IPS DF 4.7 (cell line): ENCODE results near the gene THADA.
"Not testable (repeated sequence)": the region's sequence is repeated elsewhere in the genome, so short reads cannot be mapped to it uniquely, and the experiment has no call there.

ENCODE experiments used
- DNase-seq: peaks from one replicate; pipeline ENCODE4 v3.0.0-alpha.2; 2013; ENCODE audit warnings: low spot score; ENCODE audit errors: extremely low read depth

Gene THADA

DNA sequence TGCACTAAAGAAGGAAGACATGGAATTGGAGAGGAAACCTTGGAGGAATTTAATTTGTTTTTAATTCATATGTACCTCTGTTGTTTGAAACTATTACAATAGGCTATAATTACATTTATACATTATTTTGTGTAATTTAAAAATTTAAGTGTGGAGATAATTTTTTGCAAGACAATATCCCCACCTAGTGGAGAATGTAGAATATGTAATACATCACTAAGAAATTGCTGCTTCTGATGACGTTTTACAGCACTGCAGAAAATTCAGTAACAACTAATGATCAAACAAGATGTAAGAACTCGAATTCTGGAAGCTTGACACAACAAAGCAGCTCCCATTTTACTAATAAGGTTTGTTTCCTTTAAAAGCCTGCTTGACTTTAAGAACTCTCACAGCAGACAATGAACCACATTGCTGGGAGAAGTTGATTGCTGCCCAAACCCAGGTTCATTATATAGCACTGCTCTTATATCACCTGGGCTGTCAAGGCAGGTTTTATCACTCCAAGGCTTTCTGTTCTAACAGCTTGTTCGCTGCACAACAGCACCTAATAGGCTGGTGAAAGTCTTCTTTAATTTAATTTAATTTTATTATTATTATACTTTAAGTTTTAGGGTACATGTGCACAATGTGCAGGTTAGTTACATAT lies 53.4 kb downstream of the THADA start:
- no peak for DNase-seq

DNA sequence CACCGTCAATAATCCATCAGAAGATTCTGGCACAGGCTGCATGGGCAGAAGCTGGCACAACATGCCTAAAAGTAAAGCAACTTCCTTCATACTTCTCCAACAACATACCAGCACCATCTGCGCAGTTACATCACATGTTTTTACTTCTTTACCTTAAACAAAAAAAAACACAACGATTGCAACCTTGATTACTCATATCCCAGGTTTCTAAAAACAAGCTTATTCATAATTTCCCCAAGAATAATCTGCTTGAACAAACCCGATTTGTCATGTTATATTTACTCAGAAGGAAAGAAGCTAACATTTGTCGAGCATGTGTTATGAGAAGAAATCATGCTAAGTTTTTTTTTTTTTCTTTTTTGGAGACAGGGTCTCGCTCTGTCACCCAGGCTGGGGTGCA lies 54.7 kb downstream of the THADA start:
- no peak for DNase-seq

DNA sequence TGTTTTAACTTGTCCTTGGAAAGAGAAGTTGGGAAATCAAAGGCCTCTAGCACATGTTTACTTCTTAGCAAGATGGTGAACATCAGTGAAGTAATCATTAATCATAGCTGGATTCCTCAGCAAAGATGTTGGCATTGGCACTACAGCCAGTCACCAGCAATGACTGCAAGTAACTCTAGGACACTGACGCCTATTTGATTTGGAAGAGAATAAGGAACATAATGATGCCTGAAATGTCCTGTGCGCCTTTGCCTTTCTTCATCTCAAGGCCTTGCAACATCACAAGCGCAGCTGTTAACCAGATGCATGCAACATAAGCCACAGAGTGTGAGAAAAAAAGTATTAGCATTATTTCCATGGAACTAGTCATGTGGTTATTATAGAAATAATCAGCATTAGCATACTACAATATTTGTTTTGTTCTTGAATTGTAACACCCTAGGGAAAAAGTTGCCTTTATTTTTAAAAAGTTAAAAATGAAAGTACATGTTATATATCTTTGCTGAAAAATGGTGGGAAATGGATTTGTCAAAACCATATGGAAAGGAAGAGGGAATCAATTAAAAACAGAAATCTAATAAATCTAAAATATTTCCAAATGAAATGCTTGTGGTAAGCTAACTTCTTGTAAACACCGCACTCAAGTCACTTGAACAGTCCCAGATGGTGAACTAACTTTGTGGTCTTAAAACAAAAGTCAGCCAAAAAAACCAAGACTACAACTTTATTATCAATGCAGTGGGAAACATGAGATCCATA lies 55.6 kb downstream of the THADA start:
- no peak for DNase-seq

DNA sequence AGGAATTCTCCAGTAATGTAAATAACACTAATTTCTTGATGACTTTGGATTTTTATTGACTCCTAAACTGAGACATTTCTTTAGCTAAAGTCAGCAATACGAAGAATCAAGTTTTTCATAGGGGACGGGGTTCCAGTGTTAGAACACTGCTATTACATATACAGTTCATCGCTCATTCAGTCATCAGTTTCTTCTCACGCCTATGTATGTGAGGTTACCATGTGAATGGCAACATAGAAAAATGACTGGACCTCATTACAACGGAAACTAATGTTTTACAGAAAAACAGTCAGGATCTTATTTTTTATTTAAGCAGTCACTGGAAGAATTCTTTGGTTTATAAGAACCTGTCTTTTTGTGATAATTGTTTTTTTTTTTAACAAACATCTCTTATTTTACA lies 56.4 kb downstream of the THADA start:
- no peak for DNase-seq

DNA sequence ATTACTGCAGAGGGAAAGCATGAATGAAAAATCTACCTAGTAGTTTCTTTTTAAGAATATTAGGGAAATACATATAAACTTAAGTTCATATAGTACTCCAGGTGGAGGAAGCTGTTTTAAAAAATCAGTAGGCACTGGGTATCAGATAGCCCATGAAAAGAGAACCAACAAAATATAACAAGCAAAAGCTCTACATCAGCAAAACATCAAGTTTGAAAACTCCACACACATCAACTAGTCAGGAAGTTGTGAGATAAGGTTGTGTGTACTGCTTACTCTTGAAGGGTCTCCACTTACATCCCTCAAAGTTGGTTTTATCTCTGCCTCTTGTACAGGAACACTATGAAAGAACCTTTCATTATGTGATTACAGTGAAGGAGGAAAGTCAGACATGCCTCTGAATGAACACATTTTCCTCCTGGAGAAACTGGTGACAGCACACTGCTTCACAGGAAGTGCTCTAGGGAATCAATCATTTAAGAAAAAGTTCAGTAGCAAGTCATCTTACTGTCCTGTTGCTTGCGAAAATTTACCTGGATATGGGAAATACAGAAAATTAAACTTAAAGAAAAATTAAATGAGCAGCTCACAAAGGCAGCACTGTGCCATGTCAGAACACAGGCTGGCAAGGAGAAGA lies 57.7 kb downstream of the THADA start:
- DNase-seq: no peak

DNA sequence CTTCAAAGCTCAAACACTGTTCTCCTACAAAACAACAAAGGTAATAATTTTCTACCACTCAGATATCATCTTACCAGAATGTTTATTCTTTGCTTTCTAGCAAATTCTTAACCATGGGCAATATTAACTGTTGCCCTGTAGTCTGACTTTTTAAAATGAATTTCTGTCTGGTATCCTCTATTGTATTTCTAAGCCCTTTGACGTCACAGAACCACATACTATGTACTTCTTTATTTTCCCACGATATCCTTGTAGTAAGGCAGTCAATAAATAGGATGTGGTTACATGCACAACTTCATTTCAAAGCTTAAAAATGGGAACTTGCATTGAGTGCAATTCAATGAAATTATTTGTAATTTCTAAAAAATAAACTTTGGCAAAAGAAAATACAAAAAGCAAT lies 58.7 kb downstream of the THADA start:
- no peak for DNase-seq

DNA sequence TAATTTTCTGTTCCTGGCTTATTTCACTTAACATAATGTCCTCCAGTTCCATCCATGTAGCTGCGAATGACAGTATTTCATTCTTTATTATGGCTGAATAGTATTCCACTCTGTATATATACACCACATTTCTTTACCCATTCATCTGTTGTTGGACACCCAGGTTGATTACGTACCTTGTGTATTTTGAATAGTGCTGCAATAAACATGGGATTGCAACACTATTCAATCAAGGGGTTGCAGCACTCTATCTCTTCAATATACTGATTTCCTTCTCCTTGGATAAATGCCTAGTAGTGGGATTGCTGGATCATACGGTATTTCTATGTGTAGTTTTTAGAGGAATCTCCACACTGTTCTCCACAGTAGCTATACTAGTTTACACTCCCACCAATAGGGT lies 61.3 kb downstream of the THADA start:
- DNase-seq: no peak

DNA sequence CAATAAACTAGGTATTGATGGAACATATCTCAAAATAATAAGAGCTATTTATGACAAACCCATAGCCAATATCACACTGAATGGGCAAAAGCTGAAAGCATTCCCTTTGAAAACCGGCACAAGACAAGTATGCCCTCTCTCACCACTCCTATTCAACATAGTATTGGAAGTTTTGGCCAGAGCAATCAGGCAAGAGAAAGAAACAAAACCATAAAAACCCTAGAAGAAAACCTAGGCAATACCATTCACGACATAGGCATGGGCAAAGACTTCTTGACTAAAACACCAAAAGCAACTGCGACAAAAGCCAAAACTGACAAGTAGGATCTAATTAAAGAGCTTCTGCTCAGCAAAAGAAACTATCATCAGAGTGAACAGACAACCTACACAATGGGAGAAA lies 63.3 kb downstream of the THADA start:
- not testable (repeated sequence) for DNase-seq

DNA sequence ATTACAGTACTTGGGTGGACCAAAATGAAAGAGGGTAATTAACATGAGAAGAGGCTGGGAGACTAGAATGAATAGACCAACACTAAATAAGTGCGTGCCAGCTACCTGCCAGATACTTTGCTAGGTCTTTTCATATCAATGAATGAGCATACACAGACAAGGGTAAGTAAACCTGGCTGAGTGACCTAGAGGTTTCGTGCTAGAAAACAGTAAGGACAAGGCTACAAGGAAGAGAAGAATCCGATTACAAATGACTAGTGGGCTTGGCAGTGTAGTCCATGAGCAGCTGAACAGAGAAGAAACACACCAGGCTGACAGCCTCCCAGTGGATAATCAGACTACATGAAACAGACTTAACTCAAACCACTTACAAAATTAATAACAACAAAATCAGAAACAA lies 64.6 kb downstream of the THADA start:
- no peak for DNase-seq

DNA sequence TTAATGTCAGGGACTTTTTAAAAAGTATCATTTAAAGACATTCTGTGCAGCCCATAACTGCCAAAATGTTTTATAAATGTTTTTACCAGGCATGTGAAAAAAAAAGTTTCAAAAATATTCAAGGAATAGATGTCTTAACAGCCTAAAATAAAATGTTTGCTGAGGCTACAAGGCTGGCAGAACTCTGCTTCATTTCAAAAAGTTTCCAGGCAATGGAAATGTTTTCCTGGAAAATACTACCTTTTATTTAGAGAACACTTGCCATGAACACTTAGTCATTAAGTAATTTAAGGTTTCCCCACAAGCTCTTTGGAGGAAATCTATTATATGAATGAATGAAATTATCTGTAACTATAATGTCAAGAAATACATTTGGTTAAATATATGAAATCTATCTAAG lies 68.8 kb downstream of the THADA start:
- no peak for DNase-seq

DNA sequence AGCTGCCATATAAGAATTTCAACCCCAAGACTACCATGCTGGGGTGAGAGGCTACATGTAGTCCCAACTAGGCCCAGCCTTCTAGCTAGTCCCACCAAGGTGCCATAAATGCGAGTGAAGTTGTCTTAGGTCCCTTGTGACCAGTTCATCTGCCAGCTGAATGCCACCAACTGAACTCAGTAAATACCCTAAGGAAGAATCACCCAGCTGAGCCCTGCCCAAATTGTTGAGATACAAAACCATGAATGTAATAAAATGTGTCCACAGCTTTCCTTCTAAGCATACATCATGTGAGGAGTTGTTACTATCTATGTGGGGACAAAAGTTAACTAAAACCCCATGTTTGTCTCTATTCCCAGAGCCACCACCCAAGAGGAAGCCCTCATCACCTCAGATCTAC lies 70.3 kb downstream of the THADA start:
- DNase-seq: no peak

DNA sequence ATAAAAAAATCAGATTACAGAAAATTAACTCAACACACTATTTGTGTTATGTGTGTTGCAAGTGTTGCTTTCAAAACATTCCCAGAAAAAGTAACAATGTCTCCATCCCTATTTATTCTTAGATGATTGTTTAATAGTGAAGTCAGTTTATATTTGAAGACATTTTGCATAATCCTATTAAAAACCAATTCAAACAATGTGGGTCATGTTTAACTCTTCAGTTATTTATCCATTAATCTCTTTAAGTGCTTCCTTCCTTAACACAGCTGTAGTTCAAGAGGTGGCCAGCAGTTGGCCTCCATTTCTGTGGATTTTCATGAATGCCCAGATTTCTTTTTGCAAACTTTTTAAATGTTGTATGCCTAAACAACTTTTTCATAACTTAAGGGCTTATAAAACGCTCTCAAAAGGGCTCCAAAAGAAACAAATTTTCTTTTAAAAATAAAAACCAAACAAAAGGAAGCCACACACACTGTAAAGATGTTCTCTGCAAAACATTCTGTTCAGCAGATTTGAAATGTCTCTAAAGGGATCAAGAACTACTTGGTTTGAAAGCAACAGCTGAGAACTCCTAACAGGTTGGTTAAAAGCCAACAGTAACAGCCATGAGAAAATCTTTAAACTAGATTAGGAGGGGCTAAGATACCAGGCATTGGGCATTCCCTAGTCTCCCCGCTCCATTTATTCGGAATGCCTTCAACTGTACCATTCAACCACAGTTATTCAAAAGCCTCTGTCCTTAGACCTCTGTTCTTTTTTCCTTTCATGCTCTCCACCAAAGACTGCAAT lies 71.5 kb downstream of the THADA start:
- DNase-seq: no peak

DNA sequence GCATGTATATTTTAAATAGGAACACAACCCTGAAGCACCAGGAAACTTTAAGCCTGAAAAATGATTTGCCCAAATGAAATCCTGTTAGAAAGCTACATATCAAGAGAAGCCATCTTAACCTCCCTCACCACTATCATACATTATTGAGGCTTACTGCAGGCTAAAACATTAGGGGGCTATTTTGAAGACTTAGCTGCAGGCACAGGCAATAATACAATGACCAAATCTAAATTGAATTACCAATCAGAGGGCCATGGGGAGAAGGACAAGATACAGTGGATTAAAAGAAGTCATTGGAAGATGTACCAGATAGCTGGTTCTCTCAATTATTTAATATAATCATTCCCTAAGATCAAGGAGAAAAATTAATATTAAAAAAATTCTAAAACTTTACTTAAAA lies 73.7 kb downstream of the THADA start:
- DNase-seq: no peak

DNA sequence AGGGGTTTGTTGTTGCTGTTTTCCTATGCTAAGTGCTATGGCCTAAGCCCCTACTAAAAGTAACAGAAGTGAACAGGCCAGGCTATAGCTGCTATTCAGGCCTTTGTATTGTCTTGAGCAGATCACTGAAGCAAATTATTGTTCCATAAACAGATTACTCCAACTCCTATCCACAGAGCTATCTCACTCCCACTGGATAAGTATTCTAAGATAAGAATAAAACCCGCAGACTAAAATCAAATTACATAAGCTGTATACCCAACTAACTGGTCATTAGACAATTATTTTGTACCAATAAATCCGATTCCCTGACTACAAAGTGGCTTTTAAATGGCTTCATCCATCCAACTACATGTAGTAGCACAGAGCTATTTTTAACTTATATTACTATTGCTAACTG lies 74.3 kb downstream of the THADA start:
- no peak for DNase-seq

DNA sequence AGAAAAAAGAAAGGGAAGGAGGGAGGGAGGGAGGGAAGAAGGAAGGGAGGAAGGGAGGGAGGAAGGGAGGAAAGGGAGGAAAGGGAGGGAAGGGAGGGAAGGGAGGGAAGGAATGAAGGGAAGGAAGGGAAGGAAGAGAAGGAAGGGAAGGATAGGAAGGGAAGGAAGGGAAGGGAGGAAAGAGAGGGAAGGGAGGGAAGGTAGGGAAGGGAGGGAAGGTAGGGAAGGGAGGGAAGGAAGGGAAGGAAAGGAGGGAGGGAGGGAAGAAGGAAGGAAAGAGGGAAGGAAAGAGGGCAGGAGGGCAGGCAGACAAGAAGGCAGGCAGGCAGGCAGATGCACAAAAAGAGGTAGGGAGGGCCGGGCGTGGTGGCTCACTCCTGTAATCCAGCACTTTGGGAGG lies 74.9 kb downstream of the THADA start:
- no peak for DNase-seq

DNA sequence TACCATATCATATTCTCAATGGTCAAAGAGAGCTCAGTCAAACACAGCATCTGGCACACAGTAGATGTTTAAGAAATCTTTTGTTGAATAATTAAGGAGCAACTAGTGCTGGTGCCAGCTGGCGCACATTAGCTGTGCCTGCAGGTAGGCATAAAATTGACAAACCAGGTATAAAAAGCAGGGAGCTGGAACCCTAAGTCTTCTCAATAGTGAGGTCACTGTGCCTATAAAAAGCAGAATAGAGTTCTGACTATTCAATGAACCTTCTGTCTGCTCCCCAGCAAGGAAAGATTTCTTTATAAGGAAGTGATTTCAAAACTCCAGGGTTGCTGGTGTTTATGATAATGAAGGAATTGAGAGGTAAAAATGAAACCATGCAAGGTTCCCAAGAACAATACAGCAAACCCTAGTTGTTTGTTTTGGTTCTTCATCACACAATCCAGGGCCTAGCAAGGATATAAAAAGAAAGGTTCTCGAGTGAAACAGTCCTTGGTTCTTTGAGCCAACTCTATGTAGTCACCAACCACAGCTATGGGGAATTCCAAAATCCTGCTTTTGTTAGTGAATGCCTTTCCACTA lies 76.1 kb downstream of the THADA start:
- DNase-seq: no peak

DNA sequence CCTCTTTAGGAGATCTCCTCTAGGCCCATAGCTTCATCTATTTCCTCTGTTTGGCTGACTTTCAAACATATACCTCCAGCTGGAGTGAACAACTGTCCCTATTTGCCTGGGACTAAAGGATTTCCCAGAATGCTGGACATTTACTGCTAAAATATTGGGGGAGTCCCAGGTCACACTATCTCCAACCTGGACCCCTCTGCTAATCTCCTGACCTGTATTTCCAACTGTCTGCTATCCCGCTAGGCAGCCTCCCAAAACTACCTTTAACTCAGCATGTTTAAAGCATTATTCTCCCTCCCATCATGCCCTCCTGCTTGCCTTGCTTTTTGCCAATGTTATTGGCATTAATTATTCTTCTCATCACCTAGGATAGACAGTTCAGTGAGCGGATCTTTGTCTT lies 77.1 kb downstream of the THADA start:
- DNase-seq: no peak

DNA sequence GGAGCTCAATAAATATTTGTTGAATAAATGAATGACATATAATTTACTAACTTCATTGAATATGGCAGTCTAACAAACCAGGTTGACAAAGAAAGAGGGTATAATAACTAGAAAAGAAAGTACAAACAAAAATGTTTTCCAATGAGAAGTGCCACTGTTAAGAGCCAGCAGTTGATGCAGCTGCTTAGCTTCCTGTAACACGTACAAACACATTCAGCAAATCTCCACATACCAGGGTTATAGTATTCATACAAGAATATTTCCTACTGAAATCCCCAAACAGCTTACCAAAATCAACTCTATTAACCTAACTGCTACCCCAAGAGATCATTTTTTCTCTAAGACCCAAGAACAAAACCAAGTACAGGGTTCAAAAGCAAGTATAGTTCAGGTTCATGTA lies 77.7 kb downstream of the THADA start:
- DNase-seq: no peak

DNA sequence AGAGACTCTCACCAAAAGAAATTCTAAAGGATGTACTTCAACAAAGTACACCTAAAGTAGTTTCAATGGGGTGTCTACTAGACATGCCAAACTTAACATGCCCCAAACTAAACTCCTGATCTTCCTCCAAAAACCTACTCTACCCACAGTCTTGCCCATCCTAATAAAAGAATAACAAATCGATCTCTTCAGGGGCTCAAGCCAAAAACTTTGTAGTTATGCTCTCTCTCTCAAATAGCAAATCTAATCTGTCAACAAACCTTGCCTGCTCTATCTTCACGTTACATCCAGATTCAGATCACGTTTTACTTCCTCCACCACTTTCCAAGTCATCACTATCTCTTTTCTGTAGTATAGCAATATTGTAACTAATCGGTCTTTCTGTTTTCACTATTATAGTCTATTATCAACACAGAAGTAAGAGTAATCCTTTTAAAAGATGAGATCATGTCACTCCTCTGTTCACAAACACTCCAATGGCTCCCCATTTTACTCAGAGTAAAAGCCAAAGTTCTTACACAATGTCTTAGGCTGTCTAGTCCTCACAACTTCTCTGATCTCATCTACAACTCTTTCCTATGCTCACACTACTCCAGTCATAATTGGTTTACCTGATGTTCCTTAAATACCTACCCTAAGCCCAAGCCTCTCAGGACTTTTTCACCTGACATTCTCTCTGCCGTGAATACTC lies 79.9 kb downstream of the THADA start:
- no peak for DNase-seq

DNA sequence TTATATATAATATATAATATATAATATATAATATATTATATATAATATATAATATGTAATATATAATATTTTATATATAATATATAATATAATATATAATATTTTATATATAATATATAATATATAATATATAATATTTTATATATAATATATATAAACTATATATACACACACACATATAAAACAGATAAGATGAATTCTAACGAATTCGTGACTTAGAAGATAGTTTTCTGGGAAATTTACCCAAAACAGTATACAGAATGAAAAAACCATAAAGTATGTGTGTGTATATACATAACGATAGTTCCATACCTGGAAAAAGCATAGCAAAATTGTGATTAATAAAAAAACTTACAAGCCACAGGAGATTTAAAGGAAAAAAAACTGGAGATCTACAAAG lies 80.6 kb downstream of the THADA start:
- no peak for DNase-seq

DNA sequence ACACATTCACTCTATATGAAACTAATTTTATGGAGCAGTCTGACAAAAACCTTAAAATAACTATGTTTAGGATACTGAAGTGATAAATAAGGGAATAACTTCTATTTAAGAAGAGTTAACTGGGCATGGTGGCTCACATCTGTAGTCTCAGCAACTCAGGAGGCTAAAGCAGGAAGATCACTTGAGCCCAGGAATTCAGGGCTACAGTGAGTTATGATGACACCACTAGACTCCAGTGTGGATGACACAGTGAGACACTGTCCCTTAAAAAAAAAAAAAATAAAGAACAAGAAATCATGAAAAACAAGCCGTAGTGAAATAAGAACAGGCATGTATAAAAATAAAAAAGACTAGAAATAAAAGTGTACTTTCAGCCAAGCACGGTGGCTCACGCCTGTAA lies 82.0 kb downstream of the THADA start:
- DNase-seq: no peak
